ENCODE data around the gene PMVK.

Gene PMVK

GRCh38 chr1:154941333-154942013, 5.0 kb upstream of the PMVK start:
- no peak overlapping the region for H3K4me3 ChIP-seq (ENCODE audit: low read depth, low read length)
- TF ChIP-seq CTCF (IDR thresholded peaks at IDR 0.05; ENCODE audit: low read depth, low read length) (no peak), MAX (IDR thresholded peaks at IDR 0.05; ENCODE audit: low read depth, low read length) (no peak), MYC (IDR thresholded peaks at IDR 0.05; ENCODE audit: low read depth, low read length) (no peak), POLR2A (IDR thresholded peaks at IDR 0.05; ENCODE audit: extremely low read depth, insufficient read length) (no peak)
- no peak for DNase-seq (ENCODE audit: low read depth)

- TF ChIP-seq POLR2A (IDR thresholded peaks at IDR 0.05; ENCODE audit: extremely low read depth, insufficient read length) (no peak), MAX (IDR thresholded peaks at IDR 0.05; ENCODE audit: low read depth, low read length) (no peak), CTCF (IDR thresholded peaks at IDR 0.05; ENCODE audit: low read depth, low read length) (no peak), MYC (IDR thresholded peaks at IDR 0.05; ENCODE audit: low read depth, low read length) (no peak)
- DNase-seq (ENCODE audit: low read depth) = peak; percentile 35
- no peak overlapping the region for H3K4me3 ChIP-seq (ENCODE audit: low read depth, low read length)
Observed at GRCh38 chr1:154940651-154941194, 4.2 kb upstream of the PMVK start.

GRCh38 chr1:154940213-154940560, 3.7 kb upstream of the PMVK start:
- H3K4me3 ChIP-seq (ENCODE audit: low read depth, low read length) = no peak overlapping the region
- TF ChIP-seq MYC (IDR thresholded peaks at IDR 0.05; ENCODE audit: low read depth, low read length) (no peak), CTCF (IDR thresholded peaks at IDR 0.05; ENCODE audit: low read depth, low read length) (no peak), MAX (IDR thresholded peaks at IDR 0.05; ENCODE audit: low read depth, low read length) (no peak), POLR2A (IDR thresholded peaks at IDR 0.05; ENCODE audit: extremely low read depth, insufficient read length) (no peak)
- DNase-seq (ENCODE audit: low read depth) = no peak

GRCh38 chr1:154938604-154939399, 2.3 kb upstream of the PMVK start:
- no peak for TF ChIP-seq CTCF (IDR thresholded peaks at IDR 0.05; ENCODE audit: low read depth, low read length)
- no peak for TF ChIP-seq POLR2A (IDR thresholded peaks at IDR 0.05; ENCODE audit: extremely low read depth, insufficient read length)
- no peak overlapping the region for H3K4me3 ChIP-seq (ENCODE audit: low read depth, low read length)
- no peak for DNase-seq (ENCODE audit: low read depth)

- peak overlapping the region; percentile 78 for H3K4me3 ChIP-seq (ENCODE audit: low read depth, low read length)
- no peak for TF ChIP-seq CTCF (IDR thresholded peaks at IDR 0.05; ENCODE audit: low read depth, low read length)
- TF ChIP-seq MAX (IDR thresholded peaks at IDR 0.05; ENCODE audit: low read depth, low read length) = no peak
Observed at GRCh38 chr1:154937988-154938386, 1.5 kb upstream of the PMVK start.

More at GRCh38 chr1:154937988-154938386, 1.5 kb upstream of the PMVK start:
- DNase-seq (ENCODE audit: low read depth) = no peak
